Tibial artery (tissue), 4 donors: ENCODE results near the gene SCGB1A1.

ENCODE experiments used
- DNase-seq, 2 donors: peaks; one replicate each; pipeline ENCODE4 v3.0.0-alpha.2; 2019
- H3K27ac ChIP-seq, 2 donors: fragments of 200-600 bp; sonication (generic) in 1 of 2; 1 replicate in 1 of 2; 2 replicates in 1 of 2; pipeline ENCODE4 v1.5.1; 2018 to 2019; ENCODE audit warnings: mild to moderate bottlenecking in 1 of 2
- H3K27me3 ChIP-seq, 2 donors: fragments of 200-600 bp; sonication (generic) in 1 of 2; one replicate each; pipeline versions ENCODE4 v1.5.1 to v1.6.0; 2016 to 2019
- H3K36me3 ChIP-seq, 3 donors: fragments of 200-600 bp; sonication (generic) in 2 of 3; one replicate each; pipeline ENCODE4 v1.5.1; 2016 to 2019; ENCODE audit warnings: mild to moderate bottlenecking in 2 of 3
- H3K4me1 ChIP-seq, 4 donors: fragments of 200-600 bp; sonication (generic) in 2 of 4; 1 replicate in 3 of 4; 2 replicates in 1 of 4; pipeline ENCODE4 v1.5.1; 2016 to 2019
- H3K4me3 ChIP-seq, 2 donors: fragments of 200-600 bp; sonication (generic) in 1 of 2; 1 replicate in 1 of 2; 2 replicates in 1 of 2; pipeline ENCODE4 v1.5.1; 2018 to 2019; ENCODE audit warnings: mild to moderate bottlenecking in 2 of 2
- H3K9me3 ChIP-seq, 3 donors: fragments of 200-600 bp; sonication (generic) in 1 of 3; one replicate each; pipeline ENCODE4 v1.5.1; 2016 to 2019
- intact Hi-C: fragments of 100-400 bp; cut with DNase I; formaldehyde crosslinking; loops from one replicate; pipeline ENCODE4 v1.15.0; 2023; ENCODE audit warnings: low total_unique reads
- TF ChIP-seq, protein P1 (sequence below), 2 experiments: fragments of 200-600 bp in 1 of 2; fragments of 450-650 bp in 1 of 2; IDR thresholded peaks; one replicate each; pipeline ENCODE4 v1.5.1; 2017 to 2019; ENCODE audit warnings: antibody characterized with exemption in 2 of 2, mild to moderate bottlenecking in 1 of 2, moderate library complexity in 1 of 2

SCGB1A1 gene

DNA sequence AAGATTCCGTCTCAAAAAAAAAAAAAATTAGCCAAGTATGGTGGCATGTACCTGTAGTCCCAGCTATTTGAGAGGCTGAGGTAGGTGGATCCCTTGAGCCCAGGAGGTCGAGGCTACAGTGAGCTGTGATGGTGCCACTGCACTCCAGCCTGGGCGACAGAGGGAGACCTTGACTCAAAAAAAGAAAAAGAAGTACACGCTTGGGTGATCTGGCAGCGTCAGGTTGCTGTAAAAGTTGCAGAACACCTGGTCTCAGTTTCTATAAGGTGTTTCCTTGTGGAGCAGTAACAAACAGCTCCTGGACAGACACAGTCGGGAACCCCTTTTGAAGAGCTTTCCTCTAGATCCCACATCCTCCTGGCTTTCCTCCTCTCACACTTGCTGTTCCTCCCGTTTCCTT is 45.8 kb downstream of the SCGB1A1 start:
- intact Hi-C loops = no loop called here
- Histone ChIP-seq H3K27me3 (no peaks in the 10 kb centered on the region), H3K36me3 (no peaks in the 10 kb centered on the region), H3K4me1 (peaks cover 0 to 13% (median 0%) of the 10 kb centered on the region in 4 donors), H3K4me3 (no peak overlapping the region), H3K9me3 (no peaks in the 10 kb centered on the region), H3K27ac (no peak overlapping the region)
- TF ChIP-seq, protein P1, sequence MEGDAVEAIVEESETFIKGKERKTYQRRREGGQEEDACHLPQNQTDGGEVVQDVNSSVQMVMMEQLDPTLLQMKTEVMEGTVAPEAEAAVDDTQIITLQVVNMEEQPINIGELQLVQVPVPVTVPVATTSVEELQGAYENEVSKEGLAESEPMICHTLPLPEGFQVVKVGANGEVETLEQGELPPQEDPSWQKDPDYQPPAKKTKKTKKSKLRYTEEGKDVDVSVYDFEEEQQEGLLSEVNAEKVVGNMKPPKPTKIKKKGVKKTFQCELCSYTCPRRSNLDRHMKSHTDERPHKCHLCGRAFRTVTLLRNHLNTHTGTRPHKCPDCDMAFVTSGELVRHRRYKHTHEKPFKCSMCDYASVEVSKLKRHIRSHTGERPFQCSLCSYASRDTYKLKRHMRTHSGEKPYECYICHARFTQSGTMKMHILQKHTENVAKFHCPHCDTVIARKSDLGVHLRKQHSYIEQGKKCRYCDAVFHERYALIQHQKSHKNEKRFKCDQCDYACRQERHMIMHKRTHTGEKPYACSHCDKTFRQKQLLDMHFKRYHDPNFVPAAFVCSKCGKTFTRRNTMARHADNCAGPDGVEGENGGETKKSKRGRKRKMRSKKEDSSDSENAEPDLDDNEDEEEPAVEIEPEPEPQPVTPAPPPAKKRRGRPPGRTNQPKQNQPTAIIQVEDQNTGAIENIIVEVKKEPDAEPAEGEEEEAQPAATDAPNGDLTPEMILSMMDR (IDR thresholded peaks at IDR 0.05) = no peak
- no peak for DNase-seq

DNA sequence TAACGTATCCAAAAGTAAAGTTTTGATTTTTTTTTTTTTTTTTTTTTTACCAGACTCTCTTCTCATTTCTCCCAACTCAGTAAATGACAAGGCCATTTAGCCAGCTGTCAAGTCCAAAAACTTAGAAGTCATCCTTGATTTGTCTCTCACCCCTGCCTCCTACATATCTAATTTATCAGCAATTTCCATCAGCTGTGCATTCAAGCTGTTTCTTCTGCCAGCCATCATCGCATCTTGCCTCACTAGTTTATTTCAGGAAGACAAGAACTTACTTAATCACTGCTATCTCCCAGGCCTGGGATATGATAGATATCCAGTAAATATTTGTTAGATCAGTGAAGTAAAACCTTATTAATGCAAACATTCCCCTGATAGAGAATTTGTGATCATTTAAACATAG is 47.6 kb downstream of the SCGB1A1 start:
- no peaks in the 10 kb centered on the region for H3K36me3 ChIP-seq
- no peak overlapping the region for H3K27ac ChIP-seq
- H3K27me3 ChIP-seq = no peaks in the 10 kb centered on the region
- TF ChIP-seq, protein P1 (IDR thresholded peaks at IDR 0.05) = no peak
- H3K9me3 ChIP-seq = no peaks in the 10 kb centered on the region
- no peak for DNase-seq
- H3K4me1 ChIP-seq = peaks cover 0 to 11% (median 0%) of the 10 kb centered on the region in 4 donors
- intact Hi-C loops = no loop called here
- H3K4me3 ChIP-seq = no peak overlapping the region

DNA sequence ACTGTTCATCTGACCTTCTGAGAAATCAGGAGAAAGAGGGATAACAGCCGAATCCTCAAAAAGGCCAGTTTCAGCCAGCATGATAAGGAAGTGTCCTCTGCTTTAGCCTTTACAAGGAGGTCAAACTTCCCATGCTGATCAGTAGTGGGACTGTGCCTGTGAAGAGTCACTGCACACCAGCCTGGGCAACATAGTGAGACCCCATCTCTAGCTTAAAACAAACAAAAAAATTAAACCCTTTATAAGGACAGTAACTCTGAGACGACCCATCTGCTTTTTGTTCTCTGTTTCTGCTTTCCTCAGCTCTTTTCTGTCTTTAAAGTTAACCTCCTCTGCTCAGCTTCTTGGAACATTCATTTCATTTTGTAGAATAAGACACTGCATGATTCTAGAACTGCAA is 49.7 kb downstream of the SCGB1A1 start:
- TF ChIP-seq, protein P1 (IDR thresholded peaks at IDR 0.05) = no peak
- Histone ChIP-seq H3K4me3 (no peak overlapping the region), H3K4me1 (peaks cover 0 to 3% (median 0%) of the 10 kb centered on the region in 4 donors), H3K27ac (no peak overlapping the region), H3K27me3 (no peaks in the 10 kb centered on the region), H3K36me3 (no peaks in the 10 kb centered on the region), H3K9me3 (no peaks in the 10 kb centered on the region)
- intact Hi-C loops = no loop called here
- no peak for DNase-seq

DNA sequence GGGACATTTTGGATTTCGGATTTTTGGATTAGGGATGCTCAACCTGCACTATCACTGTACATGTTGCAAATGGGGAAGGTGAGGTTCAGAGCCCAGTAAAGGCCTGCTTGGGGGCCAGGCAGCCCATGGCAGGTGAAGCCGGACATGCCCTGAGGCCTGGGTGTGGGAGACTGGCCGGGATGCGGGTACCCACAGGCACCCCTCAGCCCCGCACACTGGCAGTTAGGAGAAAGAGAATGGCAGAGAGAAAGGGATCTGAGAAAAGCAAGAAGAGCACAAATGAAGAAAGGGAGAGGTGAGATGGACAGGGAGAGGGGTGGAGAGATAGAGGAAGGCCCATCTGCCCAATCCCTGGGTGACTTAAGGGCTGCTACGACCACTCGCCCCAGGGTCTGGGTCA is 52.8 kb downstream of the SCGB1A1 start:
- no peaks in the 10 kb centered on the region for H3K27me3 ChIP-seq
- no peak overlapping the region for H3K27ac ChIP-seq
- H3K4me3 ChIP-seq = no peak overlapping the region
- H3K36me3 ChIP-seq = no peaks in the 10 kb centered on the region
- TF ChIP-seq, protein P1 (IDR thresholded peaks at IDR 0.05) = no peak
- intact Hi-C loops = no loop called here
- peaks cover 0 to 3% (median 0%) of the 10 kb centered on the region in 4 donors for H3K4me1 ChIP-seq
- DNase-seq = no peak
- H3K9me3 ChIP-seq = no peaks in the 10 kb centered on the region

DNA sequence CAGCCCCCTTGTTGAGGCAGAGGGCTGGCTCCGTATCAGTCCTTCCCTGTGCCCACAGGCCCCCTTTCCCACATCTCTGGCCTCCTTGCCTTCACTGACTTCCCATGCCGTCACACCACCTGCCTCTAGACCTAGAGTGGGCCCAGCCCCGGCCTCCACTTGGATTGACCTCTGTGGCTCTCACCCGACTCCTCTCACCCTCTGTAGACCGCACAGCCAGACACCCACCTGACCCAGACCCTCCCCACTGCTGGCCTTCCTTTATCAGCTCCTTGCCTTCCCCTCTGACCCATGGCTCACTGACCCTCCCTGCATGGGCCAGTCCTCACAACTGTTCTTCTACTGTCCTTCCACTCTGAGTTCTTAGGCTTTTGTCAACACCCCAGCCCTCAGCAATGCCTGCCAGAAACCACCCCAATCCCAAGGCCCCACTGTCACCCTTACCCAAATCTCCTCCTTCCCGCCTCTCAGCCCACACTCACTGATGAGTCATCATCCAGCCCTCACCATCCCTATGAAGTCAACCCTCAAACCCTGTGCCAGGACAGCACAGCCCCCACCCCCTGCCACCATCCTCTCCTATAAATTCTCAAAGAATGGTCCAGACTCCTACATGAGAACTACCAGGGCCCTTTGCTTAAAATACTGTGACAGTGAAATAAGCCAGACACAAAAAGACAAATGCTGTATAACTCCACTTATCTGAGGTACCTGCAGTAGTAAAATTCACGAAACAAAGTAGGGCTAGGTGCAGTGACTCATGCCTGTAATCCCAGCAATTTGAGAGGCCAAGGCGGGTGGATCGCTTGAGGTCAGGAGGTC is 53.4 kb downstream of the SCGB1A1 start:
- DNase-seq = no peak
- TF ChIP-seq, protein P1 (IDR thresholded peaks at IDR 0.05) = no peak
- no peak overlapping the region for H3K27ac ChIP-seq

More for the DNA sequence above, 53.4 kb downstream of the SCGB1A1 start:
- Histone ChIP-seq H3K9me3 (no peaks in the 10 kb centered on the region), H3K4me3 (no peak overlapping the region), H3K4me1 (peaks cover 0 to 3% (median 0%) of the 10 kb centered on the region in 4 donors), H3K36me3 (no peaks in the 10 kb centered on the region), H3K27me3 (no peaks in the 10 kb centered on the region)
- intact Hi-C loops = no loop called here
